Thymus (tissue), 11 donors: ENCODE data around the gene TCERG1L. TPM values are rescaled to one million over a fixed set of nuclear protein-coding genes. Genes with fewer than 3 reads are reported as not detected.

Source experiments
- DNase-seq, 9 donors: peaks; one replicate each; pipeline ENCODE4 v3.0.0-alpha.2; 2013; ENCODE audit warnings: low spot score in 9 of 9, low read depth in 6 of 9, missing footprints in 1 of 9
- H3K27ac ChIP-seq, 2 donors: one replicate each; pipeline ENCODE4 v1.5.1; 2013; ENCODE audit warnings: control low read depth in 1 of 2, low read depth in 1 of 2, low read length in 1 of 2, mild to moderate bottlenecking in 1 of 2, moderate library complexity in 1 of 2
- H3K27me3 ChIP-seq, 2 donors: one replicate each; pipeline ENCODE4 v1.5.1; 2013; ENCODE audit warnings: low read length in 1 of 2; ENCODE audit not compliant: control insufficient read depth in 2 of 2, insufficient read depth in 1 of 2
- H3K36me3 ChIP-seq, 2 donors: one replicate each; pipeline ENCODE4 v1.5.1; 2013; ENCODE audit warnings: low read length in 1 of 2, mild to moderate bottlenecking in 1 of 2, moderate library complexity in 1 of 2; ENCODE audit not compliant: control insufficient read depth in 2 of 2, insufficient read depth in 2 of 2
- H3K4me1 ChIP-seq, 2 donors: one replicate each; pipeline ENCODE4 v1.5.1; 2013; ENCODE audit warnings: low read length in 2 of 2; ENCODE audit not compliant: control insufficient read depth in 2 of 2, insufficient read depth in 2 of 2
- H3K4me3 ChIP-seq, 2 donors: one replicate each; pipeline ENCODE4 v1.5.1; 2013; ENCODE audit warnings: low read length in 2 of 2, control low read depth in 1 of 2, mild to moderate bottlenecking in 1 of 2
- H3K9me3 ChIP-seq, 2 donors: one replicate each; pipeline ENCODE4 v1.5.1; 2013; ENCODE audit warnings: low read length in 1 of 2, mild to moderate bottlenecking in 1 of 2; ENCODE audit not compliant: control insufficient read depth in 2 of 2, insufficient read depth in 1 of 2
- WGBS: extraction: QIAGEN DNeasy Blood & Tissue Kit; methylation state at CpG from one replicate; pipeline ENCODE4 v1.1.7; 2013; 5-methylcytosine and 5-hydroxymethylcytosine counted together
- polyA plus RNA-seq: library from polyadenylated mRNA; stranded (reverse); fragments of 200-250 nt; gene quantifications from one replicate; pipeline ENCODE4 v1.2.3, GENCODE V29; 2013
- total RNA-seq: library from RNA; stranded (reverse); fragments of 120-200 nt; gene quantifications from one replicate; pipeline ENCODE4 v1.2.4, GENCODE V29; 2013
- donor health status: healthy.

TCERG1L gene
- total and polyA plus RNA-seq, 2 donors = 0.52 to 1.5 TPM

GRCh38 chr10:131077031-131077430, 234.5 kb downstream of the TCERG1L start:
- DNase-seq = no peak
- H3K27me3 ChIP-seq = no peaks in the 10 kb centered on the region
- no peaks in the 10 kb centered on the region for H3K9me3 ChIP-seq
- no peak overlapping the region for H3K27ac ChIP-seq
- WGBS = 77% methylated on average over 6 of the region's 6 CpGs
- peaks cover 0 to 10% of the 10 kb centered on the region in 2 donors for H3K4me1 ChIP-seq
- H3K4me3 ChIP-seq = no peak overlapping the region
- H3K36me3 ChIP-seq = no peaks in the 10 kb centered on the region

GRCh38 chr10:131076356-131076755, 235.2 kb downstream of the TCERG1L start:
- no peaks in the 10 kb centered on the region for H3K36me3 ChIP-seq
- H3K9me3 ChIP-seq = no peaks in the 10 kb centered on the region
- WGBS = 93% methylated on average over 8 of the region's 8 CpGs
- DNase-seq = no peak
- H3K4me3 ChIP-seq = no peak overlapping the region
- H3K4me1 ChIP-seq = peaks cover 0 to 5% of the 10 kb centered on the region in 2 donors
- no peaks in the 10 kb centered on the region for H3K27me3 ChIP-seq
- no peak overlapping the region for H3K27ac ChIP-seq

- Histone ChIP-seq H3K4me3 (no peak overlapping the region), H3K36me3 (no peaks in the 10 kb centered on the region), H3K27me3 (no peaks in the 10 kb centered on the region), H3K27ac (no peak overlapping the region), H3K4me1 (no peaks in the 10 kb centered on the region), H3K9me3 (no peaks in the 10 kb centered on the region)
- no peak for DNase-seq
- WGBS = 98% methylated on average over 27 of the region's 27 CpGs
These were observed 236.2 kb downstream of the TCERG1L start for GRCh38 chr10:131075218-131075770.

- no peaks in the 10 kb centered on the region for H3K4me1 ChIP-seq
- H3K27ac ChIP-seq = no peak overlapping the region
- H3K27me3 ChIP-seq = no peaks in the 10 kb centered on the region
- H3K4me3 ChIP-seq = no peak overlapping the region
- DNase-seq = no peak
- 90% methylated on average over 8 of the region's 8 CpGs for WGBS
- H3K36me3 ChIP-seq = no peaks in the 10 kb centered on the region
- no peaks in the 10 kb centered on the region for H3K9me3 ChIP-seq
These were observed 236.8 kb downstream of the TCERG1L start for GRCh38 chr10:131074682-131075081.

GRCh38 chr10:131073469-131074035, 238.0 kb downstream of the TCERG1L start:
- no peak for DNase-seq
- H3K27ac ChIP-seq = no peak overlapping the region
- WGBS = 91% methylated on average over 11 of the region's 11 CpGs
- no peak overlapping the region for H3K4me3 ChIP-seq
- no peaks in the 10 kb centered on the region for H3K4me1 ChIP-seq
- H3K27me3 ChIP-seq = no peaks in the 10 kb centered on the region
- H3K9me3 ChIP-seq = no peaks in the 10 kb centered on the region
- H3K36me3 ChIP-seq = no peaks in the 10 kb centered on the region

GRCh38 chr10:131072651-131073468, 238.7 kb downstream of the TCERG1L start:
- Histone ChIP-seq H3K9me3 (no peaks in the 10 kb centered on the region), H3K4me3 (no peak overlapping the region), H3K4me1 (no peaks in the 10 kb centered on the region), H3K36me3 (no peaks in the 10 kb centered on the region), H3K27ac (no peak overlapping the region), H3K27me3 (no peaks in the 10 kb centered on the region)
- no peak for DNase-seq
- 93% methylated on average over 13 of the region's 13 CpGs for WGBS

- 97% methylated on average over 7 of the region's 7 CpGs for WGBS
- Histone ChIP-seq H3K27ac (no peak overlapping the region), H3K4me1 (no peaks in the 10 kb centered on the region), H3K4me3 (no peak overlapping the region), H3K9me3 (no peaks in the 10 kb centered on the region), H3K27me3 (no peaks in the 10 kb centered on the region), H3K36me3 (no peaks in the 10 kb centered on the region)
- DNase-seq = no peak
These were observed 239.8 kb downstream of the TCERG1L start for GRCh38 chr10:131071721-131072120.

- no peak overlapping the region for H3K27ac ChIP-seq
- no peak overlapping the region for H3K4me3 ChIP-seq
- no peaks in the 10 kb centered on the region for H3K4me1 ChIP-seq
- DNase-seq = no peak
- no peaks in the 10 kb centered on the region for H3K9me3 ChIP-seq
- 93% methylated on average over 7 of the region's 7 CpGs for WGBS
- no peaks in the 10 kb centered on the region for H3K36me3 ChIP-seq
- no peaks in the 10 kb centered on the region for H3K27me3 ChIP-seq
These were observed 240.7 kb downstream of the TCERG1L start for GRCh38 chr10:131070856-131071255.

- no peak overlapping the region for H3K4me3 ChIP-seq
- H3K36me3 ChIP-seq = no peaks in the 10 kb centered on the region
- DNase-seq = no peak
- H3K27me3 ChIP-seq = no peaks in the 10 kb centered on the region
- no peaks in the 10 kb centered on the region for H3K9me3 ChIP-seq
- H3K4me1 ChIP-seq = no peaks in the 10 kb centered on the region
- 32% methylated on average over 6 of the region's 6 CpGs for WGBS
- H3K27ac ChIP-seq = no peak overlapping the region
These were observed 242.8 kb downstream of the TCERG1L start for GRCh38 chr10:131068760-131069159.
